HG03460 (cell line): ENCODE measurements around the gene TMEM151A.
"Not testable (repeated sequence)": the region's sequence is repeated elsewhere in the genome, so short reads cannot be mapped to it uniquely, and the experiment has no call there.

Experiments
- ATAC-seq: cut with Tn5 transposase; IDR thresholded peaks from one replicate; pipeline ENCODE4 v1.9.1; 2021; ENCODE audit not compliant: unreplicated experiment

The TMEM151A gene

GRCh38 chr11:66320289-66320688 lies 28.6 kb downstream of the TMEM151A start:
- ATAC-seq: not testable (repeated sequence)

GRCh38 chr11:66320748-66321147 lies 29.1 kb downstream of the TMEM151A start:
- ATAC-seq: not testable (repeated sequence)

- no peak for ATAC-seq
Measured at GRCh38 chr11:66321606-66322005, 29.9 kb downstream of the TMEM151A start.

- ATAC-seq: no peak
Measured at GRCh38 chr11:66322732-66323427, 31.2 kb downstream of the TMEM151A start.

- no peak for ATAC-seq
Measured at GRCh38 chr11:66323684-66324083, 32.0 kb downstream of the TMEM151A start.

- no peak for ATAC-seq
Measured at GRCh38 chr11:66324664-66325063, 33.0 kb downstream of the TMEM151A start.

- ATAC-seq: no peak
Measured at GRCh38 chr11:66325263-66325671, 33.6 kb downstream of the TMEM151A start.

- no peak for ATAC-seq
Measured at GRCh38 chr11:66326261-66327111, 34.8 kb downstream of the TMEM151A start.

GRCh38 chr11:66327171-66328030 lies 35.7 kb downstream of the TMEM151A start:
- ATAC-seq: no peak

GRCh38 chr11:66328031-66328301 lies 36.3 kb downstream of the TMEM151A start:
- ATAC-seq: no peak

GRCh38 chr11:66328302-66329144 lies 36.8 kb downstream of the TMEM151A start:
- peak; percentile 56 for ATAC-seq

- ATAC-seq: no peak
Measured at GRCh38 chr11:66329165-66329673, 37.5 kb downstream of the TMEM151A start.

GRCh38 chr11:66330931-66331330 lies 39.2 kb downstream of the TMEM151A start:
- no peak for ATAC-seq

GRCh38 chr11:66331542-66332370 lies 40.1 kb downstream of the TMEM151A start:
- no peak for ATAC-seq

GRCh38 chr11:66332371-66333219 lies 40.9 kb downstream of the TMEM151A start:
- ATAC-seq: no peak

GRCh38 chr11:66333220-66333877 lies 41.7 kb downstream of the TMEM151A start:
- no peak for ATAC-seq

GRCh38 chr11:66333896-66334604 lies 42.4 kb downstream of the TMEM151A start:
- ATAC-seq: no peak
